Common myeloid progenitor, CD34-positive (primary cell): Measurements from ENCODE around the gene USP44.

ENCODE experiments used
- CTCF ChIA-PET: fragments of 350-600 bp; sonication (Branson Sonifier 250); formaldehyde crosslinking; loops from one replicate; lab custom pipeline; 2021; ENCODE audit warnings: antibody characterized with exemption; lab: Charles Lee
- POLR2A ChIA-PET: fragments of 350-600 bp; sonication (Branson Sonifier 250); formaldehyde crosslinking; loops from one replicate; lab custom pipeline; 2021; ENCODE audit warnings: antibody characterized with exemption; lab: Charles Lee
- DNase-seq, 3 donors: peaks; one replicate each; pipeline versions ENCODE4 v3.0.0 to v3.0.0-alpha.2; 2013
- H3K27ac ChIP-seq, 2 experiments: 1 replicate in 1 of 2; 2 replicates in 1 of 2; pipeline ENCODE4 v1.7.0; 2013; ENCODE audit warnings: inconsistent platforms in 2 of 2, low read length in 2 of 2, mild to moderate bottlenecking in 2 of 2, low read depth in 1 of 2, moderate library complexity in 1 of 2; ENCODE audit not compliant: severe bottlenecking in 2 of 2, insufficient read depth in 1 of 2, poor library complexity in 1 of 2
- H3K27me3 ChIP-seq, 5 experiments: replicated peaks in 2 of 5; 1 replicate in 3 of 5; 2 replicates in 2 of 5; pipeline versions ENCODE4 v1.6.1 to v1.7.0; 2013; ENCODE audit warnings: low read length in 4 of 5, mild to moderate bottlenecking in 2 of 5, moderate library complexity in 2 of 5, inconsistent platforms in 1 of 5; ENCODE audit not compliant: insufficient read depth in 5 of 5, control insufficient read depth in 4 of 5
- H3K36me3 ChIP-seq, 4 experiments: 1 replicate in 2 of 4; 2 replicates in 2 of 4; pipeline versions ENCODE4 v1.6.1 to v1.7.0; 2013; ENCODE audit warnings: low read length in 3 of 4, control low read depth in 1 of 4, mild to moderate bottlenecking in 1 of 4; ENCODE audit not compliant: control insufficient read depth in 4 of 4, insufficient read depth in 4 of 4
- H3K4me1 ChIP-seq, 4 experiments: 1 replicate in 3 of 4; 2 replicates in 1 of 4; pipeline versions ENCODE4 v1.6.1 to v1.7.1; 2013; ENCODE audit warnings: low read length in 3 of 4, mild to moderate bottlenecking in 3 of 4, control low read depth in 1 of 4, inconsistent platforms in 1 of 4, moderate library complexity in 1 of 4; ENCODE audit not compliant: control insufficient read depth in 4 of 4, insufficient read depth in 4 of 4; ENCODE audit errors: control extremely low read depth in 1 of 4
- H3K4me3 ChIP-seq, 7 experiments: 1 replicate in 4 of 7; 2 replicates in 3 of 7; pipeline versions ENCODE4 v1.5.1 to v1.7.0; 2013; ENCODE audit warnings: mild to moderate bottlenecking in 7 of 7, low read length in 6 of 7, moderate library complexity in 6 of 7, inconsistent platforms in 2 of 7, low read depth in 2 of 7, control low read depth in 1 of 7; ENCODE audit not compliant: insufficient read depth in 4 of 7, control insufficient read depth in 1 of 7; ENCODE audit errors: extremely low read depth in 1 of 7
- H3K9me3 ChIP-seq, 5 experiments: 1 replicate in 4 of 5; 2 replicates in 1 of 5; pipeline versions ENCODE4 v1.6.1 to v1.7.1; 2013; ENCODE audit warnings: low read length in 4 of 5, mild to moderate bottlenecking in 2 of 5, inconsistent platforms in 1 of 5, low read depth in 1 of 5, moderate library complexity in 1 of 5; ENCODE audit not compliant: control insufficient read depth in 4 of 5, insufficient read depth in 2 of 5; ENCODE audit errors: control extremely low read depth in 1 of 5
- WGBS: methylation state at CpG from one replicate; pipeline ENCODE4 v1.1.5; 2013; ENCODE audit not compliant: insufficient coverage; 5-methylcytosine and 5-hydroxymethylcytosine counted together

USP44 gene

GRCh38 chr12:95544756-95545155 is 6.5 kb downstream of the USP44 start:
- WGBS, result no CpG with 5 or more reads among the region's 3 CpGs
- ChIA-PET CTCF (interaction anchor here (0.8 to 2.5 kb wide), 2 partner anchors 11 to 12 kb away, joined by 6 to 9 read pairs; no protein-coding TSS in a partner anchor), POLR2A (interaction anchor here (0.7 kb wide), 1 partner anchor 67 kb away, joined by 3 read pairs; no protein-coding TSS in a partner anchor)
- Histone ChIP-seq H3K4me1 (peaks cover 0 to 15% (median 12%) of the 10 kb centered on the region in 4 experiments), H3K9me3 (peaks cover 1 to 10% (median 6%) of the 10 kb centered on the region in 5 experiments), H3K4me3 (no peak overlapping the region), H3K27me3 (peaks cover 15 to 53% (median 20%) of the 10 kb centered on the region in 5 experiments), H3K36me3 (no peaks in the 10 kb centered on the region), H3K27ac (no peak overlapping the region)
- no peak for DNase-seq

- no peak overlapping the region for H3K4me3 ChIP-seq
- no peaks in the 10 kb centered on the region for H3K9me3 ChIP-seq
- ChIA-PET POLR2A (no interaction called here), CTCF (interaction anchor here (2.5 kb wide), 1 partner anchor 9 kb away, joined by 9 read pairs; no protein-coding TSS in a partner anchor)
- H3K4me1 ChIP-seq, result peaks cover 0 to 9% (median 7%) of the 10 kb centered on the region in 4 experiments
- no peak for DNase-seq
- peaks cover 9 to 41% (median 14%) of the 10 kb centered on the region in 5 experiments for H3K27me3 ChIP-seq
- no peaks in the 10 kb centered on the region for H3K36me3 ChIP-seq
- H3K27ac ChIP-seq, result no peak overlapping the region
- 100% methylated on average over 1 of the region's 7 CpGs for WGBS
These were observed 8.0 kb downstream of the USP44 start for GRCh38 chr12:95543305-95543704.

- H3K27ac ChIP-seq, result no peak overlapping the region
- H3K27me3 ChIP-seq, result peaks cover 0 to 24% (median 7%) of the 10 kb centered on the region in 5 experiments
- DNase-seq, result no peak
- no peak overlapping the region for H3K4me3 ChIP-seq
- WGBS, result 98% methylated on average over 4 of the region's 7 CpGs
- POLR2A ChIA-PET, result no interaction called here
- no peaks in the 10 kb centered on the region for H3K9me3 ChIP-seq
- H3K36me3 ChIP-seq, result no peaks in the 10 kb centered on the region
- CTCF ChIA-PET, result no interaction called here
- no peaks in the 10 kb centered on the region for H3K4me1 ChIP-seq
These were observed 9.8 kb downstream of the USP44 start for GRCh38 chr12:95541436-95541835.

- DNase-seq, result no peak
- no peak overlapping the region for H3K4me3 ChIP-seq
- peaks cover 0 to 3% (median 0%) of the 10 kb centered on the region in 5 experiments for H3K27me3 ChIP-seq
- H3K27ac ChIP-seq, result no peak overlapping the region
- CTCF ChIA-PET, result interaction anchor here (1.2 kb wide), 1 partner anchor 10 kb away, joined by 3 read pairs; no protein-coding TSS in a partner anchor
- H3K9me3 ChIP-seq, result no peaks in the 10 kb centered on the region
- 90% methylated on average over 2 of the region's 5 CpGs for WGBS
- POLR2A ChIA-PET, result no interaction called here
- no peaks in the 10 kb centered on the region for H3K4me1 ChIP-seq
- H3K36me3 ChIP-seq, result no peaks in the 10 kb centered on the region
These were observed 12.6 kb downstream of the USP44 start for GRCh38 chr12:95538656-95539055.

GRCh38 chr12:95538006-95538405 is 13.3 kb downstream of the USP44 start:
- 100% methylated on average over 1 of the region's 4 CpGs for WGBS
- H3K4me1 ChIP-seq, result no peaks in the 10 kb centered on the region
- no peak overlapping the region for H3K4me3 ChIP-seq
- no peaks in the 10 kb centered on the region for H3K36me3 ChIP-seq
- peaks cover 0 to 3% (median 0%) of the 10 kb centered on the region in 5 experiments for H3K27me3 ChIP-seq
- ChIA-PET CTCF (interaction anchor here (1.2 kb wide), 1 partner anchor 9 kb away, joined by 3 read pairs; no protein-coding TSS in a partner anchor), POLR2A (no interaction called here)
- no peak for DNase-seq
- no peaks in the 10 kb centered on the region for H3K9me3 ChIP-seq
- no peak overlapping the region for H3K27ac ChIP-seq

GRCh38 chr12:95533985-95534384 is 17.3 kb downstream of the USP44 start:
- H3K4me3 ChIP-seq, result no peak overlapping the region
- no peaks in the 10 kb centered on the region for H3K9me3 ChIP-seq
- no peaks in the 10 kb centered on the region for H3K4me1 ChIP-seq
- no peak overlapping the region for H3K27ac ChIP-seq
- ChIA-PET CTCF (interaction anchor here (0.8 to 3.9 kb wide), 13 partner anchors 8 to 988 kb away, joined by 3 to 38 read pairs (median 4); partner anchors contain the start of gene METAP2), POLR2A (no interaction called here)
- peaks cover 0 to 1% (median 0%) of the 10 kb centered on the region in 5 experiments for H3K27me3 ChIP-seq
- H3K36me3 ChIP-seq, result no peaks in the 10 kb centered on the region
- no peak for DNase-seq
- whole genome bisulfite sequencing, result 80% methylated on average over 4 of the region's 4 CpGs

GRCh38 chr12:95532851-95533250 is 18.4 kb downstream of the USP44 start:
- no peak for DNase-seq
- Histone ChIP-seq H3K27me3 (no peaks in the 10 kb centered on the region), H3K9me3 (no peaks in the 10 kb centered on the region), H3K4me1 (no peaks in the 10 kb centered on the region), H3K4me3 (no peak overlapping the region), H3K27ac (no peak overlapping the region), H3K36me3 (no peaks in the 10 kb centered on the region)
- POLR2A ChIA-PET, result no interaction called here
- WGBS, result 91% methylated on average over 5 of the region's 5 CpGs
- CTCF ChIA-PET, result interaction anchor here (0.8 to 1.5 kb wide), 3 partner anchors 12 to 503 kb away, joined by 3 to 9 read pairs (median 6); no protein-coding TSS in a partner anchor
